ENCODE results near the gene NRXN3.
"Not testable (repeated sequence)": the region's sequence is repeated elsewhere in the genome, so short reads cannot be mapped to it uniquely, and the experiment has no call there.

NRXN3 gene

GRCh38 chr14:78968265-78968664, 798.1 kb downstream of the NRXN3 start:
- DNase-seq: no peak

GRCh38 chr14:78970677-78971076, 800.5 kb downstream of the NRXN3 start:
- DNase-seq: no peak

GRCh38 chr14:78972440-78972839, 802.3 kb downstream of the NRXN3 start:
- DNase-seq: no peak

GRCh38 chr14:78974691-78975090, 804.5 kb downstream of the NRXN3 start:
- DNase-seq: no peak

- no peak for DNase-seq
Observed at GRCh38 chr14:78975734-78976133, 805.6 kb downstream of the NRXN3 start.

- no peak for DNase-seq
Observed at GRCh38 chr14:78978896-78979295, 808.7 kb downstream of the NRXN3 start.

GRCh38 chr14:78982551-78982950, 812.4 kb downstream of the NRXN3 start:
- no peak for DNase-seq

DNA sequence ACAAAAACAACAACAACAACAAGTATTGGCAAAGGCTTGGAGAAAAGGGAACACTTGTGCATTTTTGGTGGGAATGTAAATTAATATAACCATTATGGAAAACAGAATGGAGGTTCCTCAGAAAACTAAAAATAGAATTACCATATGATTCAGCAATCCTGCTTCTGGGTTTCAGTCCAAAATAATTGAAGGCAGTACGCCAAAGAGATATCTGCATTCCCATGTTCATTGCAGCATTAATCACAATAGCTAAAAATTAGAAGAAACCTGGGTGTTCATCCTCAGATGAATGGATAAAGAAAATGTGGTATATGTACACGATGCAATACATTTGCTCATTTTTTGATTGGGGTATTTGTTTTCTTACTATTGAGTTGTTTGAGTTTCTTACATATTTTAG, 813.0 kb downstream of the NRXN3 start:
- no peak for DNase-seq

DNA sequence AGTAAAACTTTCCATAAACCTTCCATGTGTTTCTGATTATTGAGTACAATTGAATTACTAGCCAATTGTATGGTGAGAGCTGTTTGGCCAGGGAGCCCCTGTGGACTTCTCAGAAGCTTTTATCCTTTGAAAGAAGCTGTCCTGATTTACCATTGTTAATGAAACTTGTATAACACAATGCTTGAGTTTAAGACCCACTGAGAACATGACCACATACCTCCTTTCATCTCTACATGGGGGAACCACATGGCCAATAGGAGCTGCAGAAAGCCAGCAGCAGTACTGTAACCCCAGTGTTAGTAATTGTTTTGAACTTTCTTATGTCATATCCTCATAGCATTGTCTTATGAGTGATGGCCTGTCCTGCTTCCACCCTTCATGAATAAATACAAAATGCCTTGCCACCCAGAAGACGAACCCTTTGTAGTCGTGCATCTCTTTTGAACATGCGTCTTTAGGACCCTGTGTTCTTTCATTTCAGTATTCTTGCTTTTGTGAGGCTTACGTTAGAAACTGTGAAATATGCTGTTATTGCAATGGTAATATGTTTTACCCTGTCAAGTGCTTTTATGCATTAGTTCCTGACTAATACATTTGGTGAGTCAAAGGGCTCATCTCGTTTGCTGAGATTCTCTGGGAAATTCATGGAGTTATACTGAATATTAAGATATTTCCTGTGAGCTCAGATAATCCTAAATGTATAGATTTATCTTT, 815.7 kb downstream of the NRXN3 start:
- no peak for DNase-seq

DNA sequence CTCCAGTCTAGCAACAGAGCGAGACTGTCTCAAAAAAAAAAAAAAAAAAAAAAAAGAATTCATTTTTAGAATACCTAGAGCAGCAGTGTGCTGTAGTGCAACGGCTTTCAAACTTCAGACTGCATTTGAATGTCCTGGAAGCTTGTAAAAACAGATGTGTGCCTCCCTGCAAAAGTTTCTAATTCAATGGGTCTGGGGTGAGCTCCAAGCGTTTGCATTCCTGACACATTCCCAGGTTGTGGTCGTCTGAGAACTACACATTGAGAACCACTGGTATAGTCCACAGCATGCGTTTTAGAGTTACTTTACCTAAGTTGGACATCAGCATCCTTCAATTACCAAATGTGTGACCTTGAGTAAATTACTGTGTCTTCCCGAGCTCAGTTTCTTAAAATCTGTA, 816.8 kb downstream of the NRXN3 start:
- DNase-seq: no peak

DNA sequence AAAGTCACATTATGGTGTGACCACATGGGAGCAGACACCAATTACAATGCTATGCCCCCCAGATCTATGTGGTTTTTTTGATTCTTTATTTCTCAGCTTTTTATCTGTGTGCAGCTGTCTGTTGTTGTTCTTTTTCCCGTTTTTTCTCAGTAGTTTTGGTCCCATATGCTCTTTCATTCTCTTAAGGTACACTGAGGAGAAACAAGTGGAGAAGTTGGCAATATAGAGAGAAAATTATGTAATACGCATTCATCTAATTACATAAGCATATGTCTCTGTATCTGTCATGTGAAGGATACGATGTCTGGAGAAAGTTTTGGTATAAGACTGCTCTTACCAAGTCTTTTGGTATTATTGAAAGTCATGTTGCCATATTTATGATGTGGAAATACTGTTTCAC, 819.0 kb downstream of the NRXN3 start:
- no peak for DNase-seq

DNA sequence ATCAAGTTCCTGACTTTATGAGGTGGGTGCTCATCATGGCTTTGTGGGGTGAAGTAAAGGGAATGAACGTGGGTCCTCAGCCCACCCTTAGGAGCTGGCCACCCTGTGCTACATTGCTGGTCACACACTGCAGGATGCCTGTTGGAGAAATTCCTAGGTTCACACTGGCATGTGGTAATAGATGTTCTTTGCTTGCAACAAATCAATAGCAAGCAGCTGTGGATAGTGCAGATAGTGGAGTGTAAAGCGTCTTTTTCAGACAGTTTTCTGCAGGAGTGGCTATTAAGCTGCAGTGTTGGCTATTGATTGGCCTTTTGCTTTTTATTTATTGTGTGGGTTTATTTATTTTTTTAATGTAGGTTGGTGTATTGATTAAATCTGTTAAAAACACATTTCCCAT, 822.7 kb downstream of the NRXN3 start:
- no peak for DNase-seq

- DNase-seq: no peak
Observed at GRCh38 chr14:78997811-78998210, 827.6 kb downstream of the NRXN3 start.

- no peak for DNase-seq
Observed at GRCh38 chr14:79009286-79009685, 839.1 kb downstream of the NRXN3 start.

DNA sequence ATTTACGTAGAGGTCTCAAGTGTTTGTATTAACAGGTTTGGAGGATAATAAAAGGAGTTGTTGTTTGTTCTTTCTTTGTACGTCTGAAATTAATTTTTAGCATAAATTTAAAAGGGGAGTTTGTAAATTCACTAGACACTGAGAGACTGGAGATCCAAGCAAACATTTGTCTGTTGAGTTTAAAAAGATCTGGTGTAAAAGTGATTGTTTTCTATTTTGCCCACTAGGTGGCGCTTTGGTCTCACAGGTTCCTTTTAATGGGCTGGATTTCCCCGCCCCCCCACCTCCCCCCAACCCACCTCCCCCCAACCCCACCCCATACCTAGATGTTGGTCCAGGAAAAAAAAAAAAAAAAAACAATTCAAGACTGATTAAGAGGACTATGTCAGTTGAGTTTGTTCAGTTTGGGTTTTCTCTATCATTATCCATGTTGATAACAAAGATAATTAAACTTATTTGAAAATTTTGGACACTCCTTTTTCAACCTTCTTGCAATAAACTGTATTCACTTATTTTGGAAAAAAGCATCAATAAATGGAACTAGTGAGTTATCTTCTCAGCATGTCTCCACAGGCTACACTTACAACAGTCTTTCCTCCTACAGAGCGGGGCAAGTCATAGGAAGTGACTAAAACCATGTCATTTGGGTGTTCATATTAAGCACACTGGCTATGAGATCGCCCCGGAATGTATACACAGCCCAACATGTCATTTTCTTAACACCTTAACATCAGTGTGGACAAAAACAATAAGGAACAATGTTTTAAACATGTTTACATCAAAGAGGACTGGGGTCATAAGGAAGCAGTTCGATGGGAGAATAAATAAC, 841.1 kb downstream of the NRXN3 start:
- DNase-seq: peak; percentile 3

DNA sequence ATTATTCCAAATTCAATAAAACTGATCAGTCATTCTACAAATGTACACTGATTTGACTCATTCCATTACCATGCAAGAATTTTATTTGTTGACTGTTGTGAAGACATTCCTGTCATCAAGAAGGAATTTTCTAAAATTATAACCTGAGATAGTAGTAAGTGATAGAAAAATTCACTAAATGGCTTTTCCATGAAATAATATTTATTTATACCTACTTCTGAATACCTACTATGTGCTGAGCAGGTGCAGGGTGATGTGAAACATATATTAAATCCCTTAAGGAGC, 841.7 kb downstream of the NRXN3 start:
- no peak for DNase-seq

DNA sequence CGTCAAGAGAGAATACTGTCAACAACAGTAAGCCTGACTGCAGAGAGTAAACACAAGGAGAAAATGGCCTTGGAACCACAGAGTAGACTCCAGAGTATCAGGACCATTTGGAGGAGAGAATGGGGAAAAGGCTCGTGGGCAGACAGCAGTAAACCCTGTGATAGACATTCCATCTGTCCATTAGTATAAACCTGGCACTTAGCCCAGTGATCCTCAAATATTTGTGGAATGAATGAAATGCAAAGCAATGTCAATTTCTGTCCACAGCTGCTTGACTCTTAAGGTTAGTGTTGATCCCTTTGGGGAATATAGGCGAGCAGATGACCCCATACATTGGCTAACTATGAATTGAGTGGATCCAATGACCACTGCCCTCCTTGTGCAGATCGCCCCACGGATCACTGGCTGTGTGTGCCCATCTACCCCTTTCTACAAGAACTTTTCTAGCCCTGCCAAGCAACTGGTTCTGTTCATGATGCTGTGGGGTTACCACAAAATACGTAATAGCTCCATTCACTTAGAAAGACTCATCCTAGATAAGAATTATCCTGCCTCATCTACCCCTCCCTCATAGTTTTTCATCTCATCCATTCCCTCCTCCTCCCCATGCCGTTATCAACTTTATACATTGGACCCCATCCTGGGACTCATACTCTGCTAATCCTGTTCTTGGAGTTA, 846.8 kb downstream of the NRXN3 start:
- DNase-seq: peak; percentile 48

DNA sequence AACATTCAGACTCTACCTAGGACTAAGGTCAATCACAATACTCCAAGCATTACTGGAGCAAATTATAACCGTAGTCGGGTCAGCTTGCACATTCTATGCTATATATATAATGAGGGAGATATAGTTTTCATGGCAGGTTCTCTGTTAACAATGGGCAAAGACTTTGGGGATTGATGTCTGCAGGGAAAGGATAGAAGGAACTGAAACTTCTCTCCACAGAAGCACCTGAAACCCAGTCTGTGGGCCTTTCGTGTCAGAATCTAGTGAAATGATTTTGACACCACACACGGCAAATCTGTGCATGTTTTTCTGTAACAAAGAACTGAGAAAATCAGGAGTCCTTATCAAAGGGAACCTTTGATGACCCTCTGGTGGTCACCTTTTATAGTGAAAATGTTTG, 847.4 kb downstream of the NRXN3 start:
- DNase-seq: no peak

GRCh38 chr14:79018836-79019235, 848.7 kb downstream of the NRXN3 start:
- DNase-seq: no peak

GRCh38 chr14:79019898-79020297, 849.7 kb downstream of the NRXN3 start:
- DNase-seq: not testable (repeated sequence)

- no peak for DNase-seq
Observed at GRCh38 chr14:79021766-79022165, 851.6 kb downstream of the NRXN3 start.

DNA sequence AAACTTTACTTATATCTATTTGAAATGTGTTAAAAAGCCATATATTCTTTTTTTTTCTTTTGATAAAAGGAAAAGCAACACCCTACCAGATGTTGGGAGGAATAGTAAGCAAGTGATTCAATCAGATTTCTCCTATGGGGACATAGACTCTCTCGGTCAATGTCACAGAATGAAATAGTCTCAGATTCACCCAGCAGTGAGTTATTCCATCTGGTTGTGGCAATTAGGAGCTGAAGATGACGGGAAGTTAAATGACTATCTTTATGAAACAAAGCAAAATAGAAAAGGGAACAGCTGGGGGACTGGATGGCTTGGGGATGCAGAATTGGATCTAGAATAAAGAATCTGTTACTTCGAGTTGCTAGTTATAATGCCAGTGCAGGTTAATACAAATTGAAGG, 857.0 kb downstream of the NRXN3 start:
- no peak for DNase-seq

- no peak for DNase-seq
Observed at GRCh38 chr14:79028281-79028680, 858.1 kb downstream of the NRXN3 start.

DNA sequence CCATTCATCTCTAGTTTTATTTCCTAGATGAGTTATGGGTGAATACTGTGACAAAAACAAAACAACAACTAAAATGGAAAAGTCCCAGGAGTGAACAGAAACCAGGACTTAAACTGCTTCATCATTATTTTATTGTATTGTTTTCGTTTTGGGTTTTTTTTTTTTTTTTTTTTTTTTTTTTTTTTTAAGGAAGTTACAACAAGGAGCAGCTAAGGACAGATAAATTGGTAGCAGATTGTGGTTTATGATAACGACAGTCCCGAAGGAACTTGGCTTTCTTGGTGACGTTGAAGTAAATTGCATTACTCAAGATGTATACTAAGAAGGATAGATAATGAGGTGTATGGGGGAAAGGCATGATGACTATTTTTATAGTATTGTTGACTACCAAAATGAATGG, 866.3 kb downstream of the NRXN3 start:
- DNase-seq: no peak

Data from T1000 (cell line).